ENCODE data around the gene OXSR1.
"Not testable (repeated sequence)": the region's sequence is repeated elsewhere in the genome, so short reads cannot be mapped to it uniquely, and the experiment has no call there.

The OXSR1 gene

GRCh38 chr3:38167591-38167990 lies 2.3 kb downstream of the OXSR1 start:
- DNase-seq (ENCODE audit: low read depth): no peak

GRCh38 chr3:38168151-38169026 lies 3.1 kb downstream of the OXSR1 start:
- DNase-seq (ENCODE audit: low read depth): no peak

- no peak for DNase-seq (ENCODE audit: low read depth)
These were observed 3.6 kb downstream of the OXSR1 start for GRCh38 chr3:38169027-38169317.

- DNase-seq (ENCODE audit: low read depth): no peak
These were observed 5.4 kb downstream of the OXSR1 start for GRCh38 chr3:38170722-38171121.

GRCh38 chr3:38171622-38172021 lies 6.3 kb downstream of the OXSR1 start:
- no peak for DNase-seq (ENCODE audit: low read depth)

- DNase-seq (ENCODE audit: low read depth): no peak
These were observed 8.6 kb downstream of the OXSR1 start for GRCh38 chr3:38173834-38174418.

GRCh38 chr3:38177181-38177580 lies 11.8 kb downstream of the OXSR1 start:
- DNase-seq (ENCODE audit: low read depth): no peak

- DNase-seq (ENCODE audit: low read depth): no peak
These were observed 21.4 kb downstream of the OXSR1 start for GRCh38 chr3:38186781-38187180.

- no peak for DNase-seq (ENCODE audit: low read depth)
These were observed 25.1 kb downstream of the OXSR1 start for GRCh38 chr3:38190481-38190881.

- not testable (repeated sequence) for DNase-seq (ENCODE audit: low read depth)
These were observed 37.6 kb downstream of the OXSR1 start for GRCh38 chr3:38202931-38203330.

- no peak for DNase-seq (ENCODE audit: low read depth)
These were observed 38.4 kb downstream of the OXSR1 start for GRCh38 chr3:38203690-38204089.

GRCh38 chr3:38204599-38205471 lies 39.5 kb downstream of the OXSR1 start:
- DNase-seq (ENCODE audit: low read depth): no peak

GRCh38 chr3:38205472-38205805 lies 40.1 kb downstream of the OXSR1 start:
- no peak for DNase-seq (ENCODE audit: low read depth)

GRCh38 chr3:38207254-38208003 lies 42.1 kb downstream of the OXSR1 start:
- no peak for DNase-seq (ENCODE audit: low read depth)

GRCh38 chr3:38210141-38210757 lies 44.9 kb downstream of the OXSR1 start:
- DNase-seq (ENCODE audit: low read depth): no peak

GRCh38 chr3:38212141-38212540 lies 46.8 kb downstream of the OXSR1 start:
- DNase-seq (ENCODE audit: low read depth): no peak

- DNase-seq (ENCODE audit: low read depth): no peak
These were observed 49.2 kb downstream of the OXSR1 start for GRCh38 chr3:38214560-38214959.

- DNase-seq (ENCODE audit: low read depth): no peak
These were observed 54.4 kb downstream of the OXSR1 start for GRCh38 chr3:38219609-38220197.

- no peak for DNase-seq (ENCODE audit: low read depth)
These were observed 55.7 kb downstream of the OXSR1 start for GRCh38 chr3:38221005-38221404.

- DNase-seq (ENCODE audit: low read depth): no peak
These were observed 56.8 kb downstream of the OXSR1 start for GRCh38 chr3:38222032-38222634.

- DNase-seq (ENCODE audit: low read depth): no peak
These were observed 59.0 kb downstream of the OXSR1 start for GRCh38 chr3:38224357-38224756.

All from stimulated activated CD8-positive, alpha-beta memory T cell treated with anti-CD3 and anti-CD28 coated beads, Interleukin-12 subunit alpha, Interleukin-12 subunit beta, amount 100 ng/mL, for 1 hour (primary cell).